Mammary epithelial cell (primary cell): ENCODE measurements around the gene DTD1.

Experiments
- CTCF ChIP-seq, 2 donors: IDR thresholded peaks in 1 of 2; conservative IDR thresholded peaks in 1 of 2; 2 replicates each; pipeline ENCODE4 v1.5.1; 2011 to 2012; ENCODE audit warnings: inconsistent platforms in 2 of 2, low read length in 2 of 2, mild to moderate bottlenecking in 2 of 2, control low read depth in 1 of 2, low read depth in 1 of 2; ENCODE audit not compliant: insufficient read depth in 1 of 2; ENCODE audit errors: extremely low read depth in 1 of 2
- EZH2 ChIP-seq: IDR thresholded peaks from 2 replicates; pipeline ENCODE4 v1.6.1; 2012; ENCODE audit warnings: low read length, inconsistent platforms, borderline replicate concordance

GRCh38 chr20:18743665-18744440 is 156.0 kb downstream of the DTD1 start:
- TF ChIP-seq EZH2 (no peak), CTCF (conservative IDR thresholded peaks at IDR 0.05 in 1 of 2, IDR thresholded peaks at IDR 0.05 in 1 of 2; ENCODE audit: extremely low read depth in 1 of 2, insufficient read depth in 1 of 2, low read depth in 1 of 2, low read length in 2 of 2) (no peak)
